ENCODE measurements around the gene TPP1. TPM values are rescaled to one million over a fixed set of nuclear protein-coding genes. Genes with fewer than 3 reads are reported as not detected.
A peak's percentile ranks its signal among the peaks of the same experiment; 100 is the strongest.

The TPP1 gene
- total and polyA plus RNA-seq, 10 of the 15 experiments (the other 5 are each of a cell fraction or from before 2014, with no cell fraction given), result 7.5 to 64.6 (median 38.3) TPM

- TF ChIP-seq ETV6 (conservative IDR thresholded peaks at IDR 0.05 in 1 of 2, IDR thresholded peaks at IDR 0.05 in 1 of 2; ENCODE audit: borderline replicate concordance in 1 of 2, low read depth in 1 of 2), result peak in 1 of 2 experiments; percentile 33; a peak in 1 of 4 replicates
- TF ChIP-seq HCFC1 (IDR thresholded peaks at IDR 0.05; ENCODE audit: low read length), result peak; percentile 31; the same call in 1 of the 2 replicates
- peak; percentile 89 for TF ChIP-seq SMAD1 (IDR thresholded peaks at IDR 0.05; ENCODE audit: low read depth, partially characterized antibody)
- TF ChIP-seq PML (IDR thresholded peaks at IDR 0.05; ENCODE audit: low read length), result peak; percentile 95
- TF ChIP-seq MYB (IDR thresholded peaks at IDR 0.05; ENCODE audit: borderline replicate concordance, low read depth, low read length), result 0 out of 2 replicates have a peak, but pooled peaks have one; percentile 12
- TF ChIP-seq USF1 (IDR thresholded peaks at IDR 0.05; ENCODE audit: borderline replicate concordance, extremely low read length, insufficient read depth, low read depth, low read length), result peak; percentile 11
- TF ChIP-seq KDM1A (IDR thresholded peaks at IDR 0.05; ENCODE audit: borderline replicate concordance), result no peak
- TF ChIP-seq MLLT1 (IDR thresholded peaks at IDR 0.05), result peak; percentile 89
- TF ChIP-seq CBFB (IDR thresholded peaks at IDR 0.05; ENCODE audit: low read depth), result peak; percentile 57; the same call in 1 of the 2 replicates
- 0 out of 2 replicates have a peak, but pooled peaks have one; percentile 63 for TF ChIP-seq JUND (IDR thresholded peaks at IDR 0.05; ENCODE audit: low read depth, low read length)
- peak; percentile 54 for TF ChIP-seq MXI1 (IDR thresholded peaks at IDR 0.05; ENCODE audit: low read depth, low read length)
- TF ChIP-seq NFIC (IDR thresholded peaks at IDR 0.05; ENCODE audit: low read depth, low read length), result peak; percentile 26; the same call in 1 of the 2 replicates
- TF ChIP-seq CEBPB (IDR thresholded peaks at IDR 0.05; ENCODE audit: borderline replicate concordance in 1 of 2, low read depth in 2 of 2, low read length in 2 of 2), result no peak
- peak; percentile 79; the same call in 1 of the 2 replicates for TF ChIP-seq MTA3 (IDR thresholded peaks at IDR 0.05; ENCODE audit: borderline replicate concordance, low read length)
- TF ChIP-seq CREB1 (IDR thresholded peaks at IDR 0.05; ENCODE audit: low read depth), result peak; percentile 94
- TF ChIP-seq KLF5 (IDR thresholded peaks at IDR 0.05; ENCODE audit: partially characterized antibody), result peak; percentile 76
- TF ChIP-seq, protein P1, sequence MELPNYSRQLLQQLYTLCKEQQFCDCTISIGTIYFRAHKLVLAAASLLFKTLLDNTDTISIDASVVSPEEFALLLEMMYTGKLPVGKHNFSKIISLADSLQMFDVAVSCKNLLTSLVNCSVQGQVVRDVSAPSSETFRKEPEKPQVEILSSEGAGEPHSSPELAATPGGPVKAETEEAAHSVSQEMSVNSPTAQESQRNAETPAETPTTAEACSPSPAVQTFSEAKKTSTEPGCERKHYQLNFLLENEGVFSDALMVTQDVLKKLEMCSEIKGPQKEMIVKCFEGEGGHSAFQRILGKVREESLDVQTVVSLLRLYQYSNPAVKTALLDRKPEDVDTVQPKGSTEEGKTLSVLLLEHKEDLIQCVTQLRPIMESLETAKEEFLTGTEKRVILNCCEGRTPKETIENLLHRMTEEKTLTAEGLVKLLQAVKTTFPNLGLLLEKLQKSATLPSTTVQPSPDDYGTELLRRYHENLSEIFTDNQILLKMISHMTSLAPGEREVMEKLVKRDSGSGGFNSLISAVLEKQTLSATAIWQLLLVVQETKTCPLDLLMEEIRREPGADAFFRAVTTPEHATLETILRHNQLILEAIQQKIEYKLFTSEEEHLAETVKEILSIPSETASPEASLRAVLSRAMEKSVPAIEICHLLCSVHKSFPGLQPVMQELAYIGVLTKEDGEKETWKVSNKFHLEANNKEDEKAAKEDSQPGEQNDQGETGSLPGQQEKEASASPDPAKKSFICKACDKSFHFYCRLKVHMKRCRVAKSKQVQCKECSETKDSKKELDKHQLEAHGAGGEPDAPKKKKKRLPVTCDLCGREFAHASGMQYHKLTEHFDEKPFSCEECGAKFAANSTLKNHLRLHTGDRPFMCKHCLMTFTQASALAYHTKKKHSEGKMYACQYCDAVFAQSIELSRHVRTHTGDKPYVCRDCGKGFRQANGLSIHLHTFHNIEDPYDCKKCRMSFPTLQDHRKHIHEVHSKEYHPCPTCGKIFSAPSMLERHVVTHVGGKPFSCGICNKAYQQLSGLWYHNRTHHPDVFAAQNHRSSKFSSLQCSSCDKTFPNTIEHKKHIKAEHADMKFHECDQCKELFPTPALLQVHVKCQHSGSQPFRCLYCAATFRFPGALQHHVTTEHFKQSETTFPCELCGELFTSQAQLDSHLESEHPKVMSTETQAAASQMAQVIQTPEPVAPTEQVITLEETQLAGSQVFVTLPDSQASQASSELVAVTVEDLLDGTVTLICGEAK (IDR thresholded peaks at IDR 0.05; ENCODE audit: borderline replicate concordance), result peak; percentile 68; the same call in 1 of the 2 replicates
- TF ChIP-seq MTA2 (IDR thresholded peaks at IDR 0.05; ENCODE audit: low read depth), result peak; percentile 38; the same call in 1 of the 2 replicates
- TF ChIP-seq RFX5 (IDR thresholded peaks at IDR 0.05; ENCODE audit: low read depth, low read length), result peak; percentile 56; the same call in 1 of the 2 replicates
- peak; percentile 89 for TF ChIP-seq CREM (IDR thresholded peaks at IDR 0.05; ENCODE audit: low read depth)
- TF ChIP-seq POLR2AphosphoS5 (IDR thresholded peaks at IDR 0.05; ENCODE audit: low read length), result peak; percentile 97
- TF ChIP-seq STAT3 (IDR thresholded peaks at IDR 0.05; ENCODE audit: low read depth, low read length), result no peak
- peak; percentile 58 for TF ChIP-seq MYC (IDR thresholded peaks at IDR 0.05; ENCODE audit: insufficient read depth, insufficient read length, insufficient replicate concordance, low read length, severe bottlenecking)
These were observed 6.8 kb downstream of the TPP1 start, which contains the start of gene TAF10 (continued) for GRCh38 chr11:6612213-6613041.

All from GM12878 (cell line).